ENCODE results near the gene EML5.
A peak's percentile ranks its signal among the peaks of the same experiment; 100 is the strongest.

EML5 gene

GRCh38 chr14:88792473-88793258, at the start of gene EML5:
Gene EML5 (minus strand): TSS chr14:88792953. CDS start chr14:88792503, 450 bp downstream.
- H3K27me3 ChIP-seq (ENCODE audit: control insufficient read depth in 2 of 2, insufficient read depth in 2 of 2, low read length in 2 of 2): no peaks in the 10 kb centered on the region
- H3K36me3 ChIP-seq (ENCODE audit: control insufficient read depth in 2 of 2, insufficient read depth in 2 of 2, low read length in 2 of 2): no peaks in the 10 kb centered on the region
- H3K4me3 ChIP-seq (ENCODE audit: low read length in 2 of 2): peak within 1 kb of the TSS; percentile 81 to 85
- peaks cover 3 to 6% of the 10 kb centered on the region in 2 donors for H3K4me1 ChIP-seq (ENCODE audit: control insufficient read depth in 2 of 2, insufficient read depth in 2 of 2, low read length in 2 of 2)
- H3K9ac ChIP-seq (ENCODE audit: low read depth in 1 of 2, low read length in 2 of 2): peak within 1 kb of the TSS; percentile 68 to 77
- no peaks in the 10 kb centered on the region for H3K9me3 ChIP-seq (ENCODE audit: control insufficient read depth in 2 of 2, low read length in 2 of 2)
- H3K27ac ChIP-seq (ENCODE audit: low read depth in 2 of 2, low read length in 2 of 2): peak within 1 kb of the TSS; percentile 60 to 61

- Histone ChIP-seq H3K4me1 (ENCODE audit: control insufficient read depth in 2 of 2, insufficient read depth in 2 of 2, low read length in 2 of 2) (no peaks in the 10 kb centered on the region), H3K27me3 (ENCODE audit: control insufficient read depth in 2 of 2, insufficient read depth in 2 of 2, low read length in 2 of 2) (no peaks in the 10 kb centered on the region), H3K9me3 (ENCODE audit: control insufficient read depth in 2 of 2, low read length in 2 of 2) (no peaks in the 10 kb centered on the region), H3K9ac (ENCODE audit: low read depth in 1 of 2, low read length in 2 of 2) (no peak overlapping the region), H3K36me3 (ENCODE audit: control insufficient read depth in 2 of 2, insufficient read depth in 2 of 2, low read length in 2 of 2) (peaks cover 0 to 4% of the 10 kb centered on the region in 2 donors), H3K27ac (ENCODE audit: low read depth in 2 of 2, low read length in 2 of 2) (no peak overlapping the region), H3K4me3 (ENCODE audit: low read length in 2 of 2) (no peak overlapping the region)
These were observed 49.7 kb upstream of the EML5 start for GRCh38 chr14:88842414-88842813.

- Histone ChIP-seq H3K9ac (ENCODE audit: low read depth in 1 of 2, low read length in 2 of 2) (no peak overlapping the region), H3K36me3 (ENCODE audit: control insufficient read depth in 2 of 2, insufficient read depth in 2 of 2, low read length in 2 of 2) (peaks cover 0 to 4% of the 10 kb centered on the region in 2 donors), H3K27me3 (ENCODE audit: control insufficient read depth in 2 of 2, insufficient read depth in 2 of 2, low read length in 2 of 2) (no peaks in the 10 kb centered on the region), H3K9me3 (ENCODE audit: control insufficient read depth in 2 of 2, low read length in 2 of 2) (no peaks in the 10 kb centered on the region), H3K4me3 (ENCODE audit: low read length in 2 of 2) (no peak overlapping the region), H3K4me1 (ENCODE audit: control insufficient read depth in 2 of 2, insufficient read depth in 2 of 2, low read length in 2 of 2) (no peaks in the 10 kb centered on the region), H3K27ac (ENCODE audit: low read depth in 2 of 2, low read length in 2 of 2) (no peak overlapping the region)
These were observed 49.0 kb upstream of the EML5 start for GRCh38 chr14:88841741-88842140.

GRCh38 chr14:88840926-88841325, 48.2 kb upstream of the EML5 start:
- Histone ChIP-seq H3K9ac (ENCODE audit: low read depth in 1 of 2, low read length in 2 of 2) (no peak overlapping the region), H3K27ac (ENCODE audit: low read depth in 2 of 2, low read length in 2 of 2) (no peak overlapping the region), H3K27me3 (ENCODE audit: control insufficient read depth in 2 of 2, insufficient read depth in 2 of 2, low read length in 2 of 2) (no peaks in the 10 kb centered on the region), H3K9me3 (ENCODE audit: control insufficient read depth in 2 of 2, low read length in 2 of 2) (no peaks in the 10 kb centered on the region), H3K36me3 (ENCODE audit: control insufficient read depth in 2 of 2, insufficient read depth in 2 of 2, low read length in 2 of 2) (peaks cover 0 to 4% of the 10 kb centered on the region in 2 donors), H3K4me1 (ENCODE audit: control insufficient read depth in 2 of 2, insufficient read depth in 2 of 2, low read length in 2 of 2) (no peaks in the 10 kb centered on the region), H3K4me3 (ENCODE audit: low read length in 2 of 2) (no peak overlapping the region)

- Histone ChIP-seq H3K9me3 (ENCODE audit: control insufficient read depth in 2 of 2, low read length in 2 of 2) (no peaks in the 10 kb centered on the region), H3K9ac (ENCODE audit: low read depth in 1 of 2, low read length in 2 of 2) (no peak overlapping the region), H3K4me1 (ENCODE audit: control insufficient read depth in 2 of 2, insufficient read depth in 2 of 2, low read length in 2 of 2) (no peaks in the 10 kb centered on the region), H3K27me3 (ENCODE audit: control insufficient read depth in 2 of 2, insufficient read depth in 2 of 2, low read length in 2 of 2) (no peaks in the 10 kb centered on the region), H3K36me3 (ENCODE audit: control insufficient read depth in 2 of 2, insufficient read depth in 2 of 2, low read length in 2 of 2) (peaks cover 0 to 4% of the 10 kb centered on the region in 2 donors), H3K4me3 (ENCODE audit: low read length in 2 of 2) (no peak overlapping the region), H3K27ac (ENCODE audit: low read depth in 2 of 2, low read length in 2 of 2) (no peak overlapping the region)
These were observed 45.3 kb upstream of the EML5 start for GRCh38 chr14:88838015-88838414.

GRCh38 chr14:88837495-88837894, 44.7 kb upstream of the EML5 start:
- Histone ChIP-seq H3K27me3 (ENCODE audit: control insufficient read depth in 2 of 2, insufficient read depth in 2 of 2, low read length in 2 of 2) (no peaks in the 10 kb centered on the region), H3K9ac (ENCODE audit: low read depth in 1 of 2, low read length in 2 of 2) (no peak overlapping the region), H3K4me1 (ENCODE audit: control insufficient read depth in 2 of 2, insufficient read depth in 2 of 2, low read length in 2 of 2) (no peaks in the 10 kb centered on the region), H3K36me3 (ENCODE audit: control insufficient read depth in 2 of 2, insufficient read depth in 2 of 2, low read length in 2 of 2) (peaks cover 0 to 4% of the 10 kb centered on the region in 2 donors), H3K4me3 (ENCODE audit: low read length in 2 of 2) (no peak overlapping the region), H3K27ac (ENCODE audit: low read depth in 2 of 2, low read length in 2 of 2) (no peak overlapping the region), H3K9me3 (ENCODE audit: control insufficient read depth in 2 of 2, low read length in 2 of 2) (no peaks in the 10 kb centered on the region)

GRCh38 chr14:88835661-88836060, 42.9 kb upstream of the EML5 start:
- Histone ChIP-seq H3K4me1 (ENCODE audit: control insufficient read depth in 2 of 2, insufficient read depth in 2 of 2, low read length in 2 of 2) (no peaks in the 10 kb centered on the region), H3K36me3 (ENCODE audit: control insufficient read depth in 2 of 2, insufficient read depth in 2 of 2, low read length in 2 of 2) (peaks cover 0 to under 1% of the 10 kb centered on the region in 2 donors), H3K9me3 (ENCODE audit: control insufficient read depth in 2 of 2, low read length in 2 of 2) (no peaks in the 10 kb centered on the region), H3K27me3 (ENCODE audit: control insufficient read depth in 2 of 2, insufficient read depth in 2 of 2, low read length in 2 of 2) (no peaks in the 10 kb centered on the region), H3K4me3 (ENCODE audit: low read length in 2 of 2) (no peak overlapping the region), H3K27ac (ENCODE audit: low read depth in 2 of 2, low read length in 2 of 2) (no peak overlapping the region), H3K9ac (ENCODE audit: low read depth in 1 of 2, low read length in 2 of 2) (no peak overlapping the region)

- Histone ChIP-seq H3K9ac (ENCODE audit: low read depth in 1 of 2, low read length in 2 of 2) (no peak overlapping the region), H3K27me3 (ENCODE audit: control insufficient read depth in 2 of 2, insufficient read depth in 2 of 2, low read length in 2 of 2) (no peaks in the 10 kb centered on the region), H3K4me1 (ENCODE audit: control insufficient read depth in 2 of 2, insufficient read depth in 2 of 2, low read length in 2 of 2) (no peaks in the 10 kb centered on the region), H3K9me3 (ENCODE audit: control insufficient read depth in 2 of 2, low read length in 2 of 2) (no peaks in the 10 kb centered on the region), H3K36me3 (ENCODE audit: control insufficient read depth in 2 of 2, insufficient read depth in 2 of 2, low read length in 2 of 2) (no peaks in the 10 kb centered on the region), H3K4me3 (ENCODE audit: low read length in 2 of 2) (no peak overlapping the region), H3K27ac (ENCODE audit: low read depth in 2 of 2, low read length in 2 of 2) (no peak overlapping the region)
These were observed 42.2 kb upstream of the EML5 start for GRCh38 chr14:88834883-88835431.

- no peaks in the 10 kb centered on the region for H3K27me3 ChIP-seq (ENCODE audit: control insufficient read depth in 2 of 2, insufficient read depth in 2 of 2, low read length in 2 of 2)
- no peaks in the 10 kb centered on the region for H3K36me3 ChIP-seq (ENCODE audit: control insufficient read depth in 2 of 2, insufficient read depth in 2 of 2, low read length in 2 of 2)
- H3K27ac ChIP-seq (ENCODE audit: low read depth in 2 of 2, low read length in 2 of 2): no peak overlapping the region
- no peaks in the 10 kb centered on the region for H3K9me3 ChIP-seq (ENCODE audit: control insufficient read depth in 2 of 2, low read length in 2 of 2)
- no peak overlapping the region for H3K9ac ChIP-seq (ENCODE audit: low read depth in 1 of 2, low read length in 2 of 2)
- no peaks in the 10 kb centered on the region for H3K4me1 ChIP-seq (ENCODE audit: control insufficient read depth in 2 of 2, insufficient read depth in 2 of 2, low read length in 2 of 2)
- no peak overlapping the region for H3K4me3 ChIP-seq (ENCODE audit: low read length in 2 of 2)
These were observed 38.5 kb upstream of the EML5 start for GRCh38 chr14:88831284-88831683.

GRCh38 chr14:88829685-88830302, 37.0 kb upstream of the EML5 start:
- H3K9me3 ChIP-seq (ENCODE audit: control insufficient read depth in 2 of 2, low read length in 2 of 2): no peaks in the 10 kb centered on the region
- H3K4me1 ChIP-seq (ENCODE audit: control insufficient read depth in 2 of 2, insufficient read depth in 2 of 2, low read length in 2 of 2): peaks cover 3 to 6% of the 10 kb centered on the region in 2 donors
- H3K9ac ChIP-seq (ENCODE audit: low read depth in 1 of 2, low read length in 2 of 2): no peak overlapping the region
- H3K4me3 ChIP-seq (ENCODE audit: low read length in 2 of 2): no peak overlapping the region
- H3K27me3 ChIP-seq (ENCODE audit: control insufficient read depth in 2 of 2, insufficient read depth in 2 of 2, low read length in 2 of 2): no peaks in the 10 kb centered on the region
- no peaks in the 10 kb centered on the region for H3K36me3 ChIP-seq (ENCODE audit: control insufficient read depth in 2 of 2, insufficient read depth in 2 of 2, low read length in 2 of 2)
- no peak overlapping the region for H3K27ac ChIP-seq (ENCODE audit: low read depth in 2 of 2, low read length in 2 of 2)

Data from mucosa of rectum (tissue), 2 donors.